NCI-H2196 treated with DMSO at 0.1 percent for 48 hours (cell line): ENCODE data around the gene FRS3.

Experiments
- DNase-seq: peaks from one replicate; lab custom pipeline; 2025; ENCODE audit not compliant: unreplicated experiment; lab: John Stamatoyannopoulos, UW

FRS3 gene

DNA sequence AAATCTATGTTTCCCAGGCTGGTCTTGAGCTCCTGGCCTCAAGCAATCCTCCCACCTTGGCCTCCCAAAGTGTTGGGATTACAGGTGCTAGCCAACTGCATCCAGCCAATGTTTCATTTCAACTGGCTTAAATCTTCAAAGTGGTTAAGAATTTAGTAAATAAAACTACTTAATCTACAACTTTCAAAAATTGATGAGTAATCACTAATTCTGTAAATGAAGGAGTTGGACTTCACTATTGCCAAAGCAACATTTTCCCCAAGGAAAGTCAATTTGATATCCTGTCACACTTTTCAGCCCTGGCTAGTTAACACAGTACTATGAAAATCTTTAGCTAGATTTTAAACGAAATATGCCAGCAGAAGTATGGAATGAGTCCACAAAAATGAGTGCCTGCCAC is 11.6 kb upstream of the FRS3 start:
- DNase-seq: no peak

DNA sequence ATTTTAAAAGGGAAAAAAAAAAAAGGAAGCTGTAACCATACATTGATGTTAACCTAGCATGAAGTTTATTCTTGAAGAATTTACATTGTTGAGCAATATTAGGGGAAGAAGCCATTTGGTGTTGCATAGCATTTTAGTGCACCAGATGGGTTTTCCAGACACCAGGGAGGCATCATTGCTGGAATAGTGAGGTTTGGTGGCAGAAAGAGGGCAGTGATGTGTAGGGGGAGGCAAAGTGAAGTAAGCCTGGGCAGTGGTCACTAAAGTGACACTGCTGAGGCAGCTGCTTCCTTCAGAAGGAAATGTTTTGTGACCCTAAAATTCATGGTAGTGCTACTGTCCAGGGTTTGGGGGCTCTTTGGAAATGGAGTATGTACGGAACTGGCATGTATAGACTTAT is 10.3 kb upstream of the FRS3 start:
- DNase-seq: no peak

DNA sequence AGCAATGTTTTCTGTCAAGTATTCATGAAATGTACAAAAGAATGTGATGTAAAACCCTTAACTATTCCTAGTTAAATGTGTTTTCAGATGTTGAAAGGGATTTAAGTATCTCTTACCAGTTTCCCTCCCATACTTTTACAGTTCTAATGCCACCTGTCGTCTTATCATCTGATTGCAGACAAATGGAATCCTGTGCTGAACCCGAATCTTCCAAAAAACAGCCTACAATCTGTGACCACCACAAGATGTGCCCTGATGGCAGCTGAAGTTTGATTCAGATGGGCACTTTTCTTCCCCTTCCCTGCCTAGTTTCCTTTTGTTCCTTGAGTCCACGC is 9.7 kb upstream of the FRS3 start:
- DNase-seq: no peak

DNA sequence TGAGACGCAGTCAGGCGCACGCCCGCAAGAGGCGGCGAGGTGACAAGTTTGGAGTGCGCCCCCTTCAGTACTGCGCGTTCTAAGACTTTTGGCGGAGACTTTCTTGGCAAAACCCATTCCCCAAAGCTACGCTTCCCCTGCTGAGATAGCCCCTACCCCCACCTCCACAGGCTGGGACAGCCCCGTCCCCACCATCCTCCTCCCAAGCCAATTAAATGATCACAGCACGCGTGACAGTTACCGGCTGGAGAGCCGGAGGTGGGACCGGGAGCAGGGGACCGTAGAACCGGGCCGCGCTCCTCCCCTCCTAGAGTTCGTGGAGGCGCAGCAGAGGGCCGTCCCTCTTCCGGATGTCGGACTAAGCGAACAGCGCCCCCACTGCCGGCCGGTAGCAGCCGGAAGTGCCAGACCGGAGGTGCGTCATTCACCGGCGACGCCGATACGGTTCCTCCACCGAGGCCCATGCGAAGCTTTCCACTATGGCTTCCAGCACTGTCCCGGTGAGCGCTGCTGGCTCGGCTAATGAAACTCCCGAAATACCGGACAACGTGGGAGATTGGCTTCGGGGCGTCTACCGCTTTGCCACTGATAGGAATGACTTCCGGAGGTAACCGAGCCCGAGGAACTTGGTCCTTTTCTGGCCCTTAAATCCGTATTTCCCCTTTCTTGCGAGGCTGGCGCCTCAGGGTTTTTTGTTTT is 7.7 kb upstream of the FRS3 start, which contains the start of gene TOMM6:
Gene TOMM6 (plus strand): TSS at position 476 of the 699 bp plus-strand sequence. CDS start 4 bp downstream, at position 480.
- DNase-seq: peak; percentile 85

DNA sequence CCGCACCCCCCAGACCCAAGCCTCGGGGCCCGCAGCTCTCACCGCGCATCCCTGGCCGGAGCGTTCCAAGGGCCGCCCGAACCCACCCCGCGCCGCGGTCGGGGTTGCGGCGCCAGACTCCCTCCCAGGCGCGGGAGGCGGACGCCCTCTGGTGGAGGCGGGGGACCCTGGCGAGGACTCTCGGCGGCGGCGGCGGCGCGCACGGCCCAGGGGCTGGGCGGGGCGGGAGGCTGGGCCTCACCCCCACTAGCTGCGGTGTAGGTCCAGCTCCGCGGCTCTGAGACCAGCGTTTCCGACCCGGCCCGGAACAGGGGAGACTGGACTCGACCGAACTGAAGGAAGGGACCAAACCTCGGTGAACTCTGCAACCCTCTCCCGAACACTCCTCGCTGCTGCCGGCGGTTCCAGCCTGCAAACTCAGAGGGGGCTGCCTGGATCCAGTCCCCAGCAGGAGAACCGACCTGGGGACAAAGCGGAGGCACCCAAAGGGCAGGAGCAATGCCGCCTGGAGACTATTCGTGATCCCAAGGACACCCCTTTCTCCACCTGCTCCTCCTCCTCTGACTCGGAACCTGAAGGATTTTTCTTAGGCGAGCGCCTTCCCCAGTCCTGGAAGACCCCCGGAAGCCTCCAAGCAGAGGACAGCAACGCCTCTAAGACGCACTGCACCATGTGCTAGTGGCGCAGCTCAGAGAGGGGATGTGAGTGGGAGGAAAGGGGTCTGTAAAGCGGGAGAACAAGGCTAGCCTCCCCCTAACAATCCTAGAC is 6.9 kb upstream of the FRS3 start:
- peak; percentile 65 for DNase-seq

DNA sequence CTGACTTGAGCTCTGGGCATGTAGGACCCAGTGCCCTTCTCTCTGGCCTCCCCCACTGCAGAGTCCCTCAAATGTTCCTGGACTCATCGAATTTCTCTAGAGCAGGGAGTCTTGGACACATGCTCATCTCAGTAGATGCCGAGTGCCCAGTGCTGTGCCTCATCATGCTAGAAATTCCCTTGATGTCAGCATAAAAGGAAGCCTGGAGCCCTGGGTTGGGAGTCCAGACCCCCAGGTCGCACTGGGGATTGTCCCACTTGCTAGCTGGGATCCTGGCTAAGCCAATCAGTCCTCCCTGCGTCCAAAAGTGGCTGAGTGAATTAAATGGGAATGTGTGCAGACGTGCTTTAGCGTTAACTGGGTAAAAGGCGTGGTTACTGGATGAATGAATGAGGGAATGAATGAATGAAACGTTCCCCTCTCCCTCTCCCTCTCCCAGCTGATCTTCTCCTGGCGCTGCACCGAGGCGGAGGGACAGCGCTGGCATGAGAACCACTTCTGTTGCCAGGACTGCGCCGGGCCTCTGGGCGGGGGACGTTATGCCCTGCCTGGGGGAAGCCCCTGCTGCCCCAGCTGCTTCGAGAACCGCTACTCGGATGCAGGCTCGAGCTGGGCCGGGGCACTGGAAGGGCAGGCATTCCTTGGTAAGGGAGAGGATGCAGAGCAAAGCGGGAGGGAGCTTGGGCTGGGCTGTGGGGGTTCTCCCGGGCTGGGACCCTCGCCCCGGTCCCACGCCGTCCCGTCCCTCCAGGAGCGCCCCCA is 6.2 kb upstream of the FRS3 start:
- no peak for DNase-seq

DNA sequence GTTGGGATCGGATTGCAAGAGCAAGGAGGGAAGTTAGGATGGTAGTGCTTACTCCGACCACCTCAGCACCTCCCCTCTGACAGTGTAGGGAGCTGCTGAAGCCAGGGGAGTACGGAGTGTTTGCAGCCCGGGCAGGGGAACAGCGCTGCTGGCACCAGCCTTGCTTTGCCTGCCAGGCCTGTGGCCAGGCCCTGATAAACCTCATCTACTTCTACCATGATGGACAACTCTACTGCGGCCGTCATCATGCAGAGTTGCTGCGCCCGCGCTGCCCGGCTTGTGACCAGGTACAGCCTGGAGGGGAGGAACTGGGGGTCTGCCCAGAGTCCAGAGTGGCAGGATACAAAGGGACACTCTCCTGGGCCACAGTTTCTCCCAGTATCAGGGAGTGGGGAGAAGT is 5.6 kb upstream of the FRS3 start:
- no peak for DNase-seq

DNA sequence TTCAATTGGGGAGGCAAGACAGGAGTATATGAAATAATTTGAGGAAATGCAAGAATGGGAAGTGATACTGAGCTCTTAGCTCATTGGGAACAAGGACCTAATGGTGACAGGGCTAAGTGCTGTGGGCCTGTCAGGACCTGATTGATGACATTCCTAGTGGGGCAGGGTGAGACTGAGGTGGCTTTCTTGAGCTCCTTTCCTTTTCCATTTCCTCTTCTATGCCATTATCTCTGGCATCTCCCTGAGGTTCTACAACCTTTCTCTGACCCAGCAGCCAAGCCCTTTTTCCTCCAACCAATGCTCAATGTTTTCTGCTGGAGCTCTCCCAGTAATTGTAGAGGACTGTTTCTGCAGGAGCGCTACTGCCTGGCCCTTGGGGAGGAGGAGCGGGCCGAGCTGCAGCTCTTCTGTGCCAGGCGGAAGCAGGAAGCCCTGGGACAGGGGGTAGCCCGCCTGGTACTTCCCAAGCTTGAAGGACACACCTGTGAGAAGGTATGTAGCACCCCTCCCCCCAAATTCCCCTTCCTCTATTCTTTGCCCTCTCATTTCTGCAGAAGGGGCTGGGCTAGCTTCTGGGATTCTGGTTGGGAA is 5.0 kb upstream of the FRS3 start:
- DNase-seq: no peak

DNA sequence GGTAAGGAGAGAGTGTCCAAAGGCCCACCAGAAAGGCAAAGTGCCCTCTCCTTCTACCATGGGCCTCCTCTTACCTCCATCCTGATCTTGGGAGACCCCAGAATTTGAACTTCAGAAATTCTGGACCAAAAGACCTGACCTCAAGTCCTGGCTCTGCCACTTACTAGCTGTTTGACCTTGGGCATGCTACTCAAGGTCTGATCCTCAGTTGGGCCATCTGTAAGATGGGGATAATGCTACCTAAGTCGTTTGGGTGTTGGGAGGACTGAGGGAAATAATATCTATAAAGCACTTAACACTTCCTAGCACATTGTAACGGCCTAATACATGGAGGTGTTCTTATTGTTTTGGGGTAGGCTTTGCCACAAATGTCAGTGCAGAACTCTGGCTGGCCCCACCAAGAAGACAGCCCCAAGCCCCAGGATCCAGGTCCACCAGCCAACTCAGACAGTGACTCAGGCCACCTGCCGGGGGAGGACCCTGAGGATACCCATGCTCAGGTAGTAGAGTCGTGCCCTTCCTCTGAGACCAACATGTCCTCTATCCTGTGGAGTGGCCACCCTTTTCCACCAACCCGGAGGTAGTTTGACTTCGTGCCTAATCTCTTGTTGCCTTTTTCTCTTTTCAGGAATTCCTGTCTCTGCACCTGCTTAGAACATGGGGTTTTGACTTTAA is 3.5 kb upstream of the FRS3 start:
- DNase-seq: no peak

DNA sequence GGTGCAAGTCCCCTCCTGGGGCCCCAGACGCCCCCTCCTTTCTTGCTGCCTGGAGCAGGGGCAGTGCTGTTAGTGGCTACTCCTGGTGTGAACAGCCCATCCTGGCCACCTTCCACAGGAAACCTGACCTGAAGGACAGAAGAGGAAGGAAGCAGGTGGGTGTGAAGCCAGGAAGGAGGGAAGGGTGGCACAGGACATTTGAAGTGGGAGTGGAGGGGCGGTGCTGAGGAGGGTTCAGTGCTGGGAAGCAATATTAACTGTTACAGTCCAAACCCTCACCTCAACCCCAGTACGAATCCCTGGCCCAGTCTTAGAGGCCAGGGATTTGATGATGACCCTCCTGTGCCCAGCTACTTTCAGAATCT is 1.6 kb upstream of the FRS3 start:
- peak; percentile 39 for DNase-seq

DNA sequence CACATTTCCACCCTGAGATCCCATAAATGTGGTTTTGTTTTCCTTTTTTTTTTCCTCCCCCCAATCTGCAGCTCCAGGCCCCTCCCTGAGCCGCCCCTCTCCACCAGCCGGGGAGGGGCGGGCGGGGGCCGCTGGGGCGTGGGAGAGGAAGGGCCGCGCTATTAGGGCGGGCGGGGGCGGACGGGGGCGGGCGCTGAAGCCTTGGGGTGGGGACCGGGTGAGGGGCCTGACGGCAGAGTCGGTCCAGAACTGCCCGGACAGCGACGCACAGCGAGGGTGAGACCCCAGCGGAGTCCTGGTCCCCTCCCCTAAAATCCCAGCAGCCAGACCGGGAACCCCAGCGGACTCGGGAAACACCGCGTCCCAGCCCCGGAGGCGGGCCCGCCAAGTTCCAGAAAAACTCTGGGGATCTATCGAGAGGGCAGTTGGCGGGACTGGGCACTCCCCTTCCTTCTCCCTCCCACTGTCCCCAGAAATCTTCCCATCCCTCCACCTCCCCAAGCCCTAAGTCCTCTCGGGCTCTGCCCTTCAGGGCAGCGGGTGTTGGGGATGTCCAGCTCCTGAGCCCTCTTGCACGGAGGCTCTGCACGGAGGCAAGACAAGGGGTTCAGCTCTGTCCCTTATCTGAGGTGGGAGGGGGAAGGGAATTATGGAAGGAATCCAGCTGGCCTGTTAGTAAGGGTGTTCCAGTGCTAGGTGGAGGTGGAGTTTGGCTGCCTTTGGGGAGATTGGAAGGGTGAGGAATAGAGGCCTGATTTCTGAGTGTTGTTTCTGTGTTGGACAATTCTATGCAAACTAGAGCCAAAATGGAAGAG is 1.1 kb upstream of the FRS3 start, which contains the start of gene PRICKLE4:
Gene PRICKLE4 (plus strand): TSS at position 232 of the 815 bp plus-strand sequence. CDS start 2,692 bp downstream, outside the sequence.
- peak; percentile 39 for DNase-seq

DNA sequence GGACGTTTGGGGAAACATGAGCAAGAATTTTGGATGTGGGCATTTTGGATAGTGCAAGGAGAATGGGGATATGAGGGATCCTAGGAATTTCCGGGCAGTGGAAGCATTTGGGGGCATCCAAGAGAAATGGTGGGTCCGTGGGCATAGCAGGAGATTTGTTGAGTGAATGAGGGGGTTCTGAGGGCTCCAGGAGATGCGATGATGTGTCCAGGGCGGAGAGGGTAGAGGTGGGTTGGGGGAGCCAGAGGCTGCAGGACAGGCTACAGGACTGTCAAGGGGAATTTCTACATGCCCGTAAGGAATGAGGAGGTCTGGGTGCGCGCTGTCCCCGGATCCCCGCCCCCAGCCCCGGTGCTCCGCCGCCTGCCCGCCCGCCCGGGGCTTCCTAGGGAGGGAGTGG is 364 bp downstream of the FRS3 start:
- DNase-seq: no peak

DNA sequence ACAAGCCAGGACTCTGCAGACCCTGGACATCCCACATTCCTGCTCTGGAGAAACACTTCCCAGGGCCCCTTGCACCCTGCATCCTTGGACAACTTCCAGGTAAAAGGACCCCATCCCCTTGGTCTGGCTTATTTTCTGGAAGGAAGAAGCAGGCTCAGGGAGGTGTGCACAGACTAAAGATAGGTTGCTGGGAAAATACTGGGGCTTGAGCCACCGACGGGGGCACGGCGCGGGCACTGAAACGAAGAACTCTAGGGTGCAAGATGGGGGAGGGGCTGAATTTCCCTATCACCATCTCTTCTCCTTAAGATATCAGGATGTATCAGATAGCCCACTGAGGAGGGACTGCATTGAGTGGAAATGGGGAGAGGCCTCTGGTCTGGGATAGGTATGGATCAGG is 805 bp downstream of the FRS3 start:
- DNase-seq: no peak

DNA sequence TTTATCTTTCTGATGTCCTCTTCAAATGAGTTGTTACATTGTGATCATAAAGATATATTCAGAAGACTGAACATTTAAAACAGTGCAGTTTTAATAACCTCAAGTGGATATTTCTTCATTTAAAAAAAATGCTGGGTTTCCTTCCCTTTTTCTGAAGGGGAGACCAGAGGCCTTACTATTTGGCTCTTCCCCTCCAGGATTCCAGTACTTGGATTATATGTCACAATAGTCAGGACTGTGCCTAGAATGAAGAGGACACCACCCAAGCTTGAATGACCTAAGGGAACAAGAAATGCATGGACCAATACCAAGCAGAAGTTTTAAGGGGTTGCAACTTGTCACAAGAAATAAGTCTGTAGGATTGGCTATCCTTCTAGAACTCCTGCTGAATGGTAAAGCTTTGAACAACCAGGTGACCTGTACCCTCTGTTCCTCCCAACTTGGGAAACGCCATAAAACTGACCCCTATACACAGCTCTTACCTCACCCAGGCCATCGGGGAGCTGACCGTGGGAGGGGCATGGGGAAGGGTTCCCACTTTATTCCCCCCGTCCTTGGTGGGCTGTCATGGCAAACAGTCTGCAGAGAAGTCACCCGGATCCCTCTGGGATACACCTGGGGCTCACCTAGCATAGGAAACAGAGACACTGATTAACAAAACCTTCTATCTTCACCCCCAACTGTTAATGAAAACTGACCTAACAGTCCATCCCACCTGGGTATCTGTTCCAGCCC is 2.0 kb downstream of the FRS3 start:
- no peak for DNase-seq

DNA sequence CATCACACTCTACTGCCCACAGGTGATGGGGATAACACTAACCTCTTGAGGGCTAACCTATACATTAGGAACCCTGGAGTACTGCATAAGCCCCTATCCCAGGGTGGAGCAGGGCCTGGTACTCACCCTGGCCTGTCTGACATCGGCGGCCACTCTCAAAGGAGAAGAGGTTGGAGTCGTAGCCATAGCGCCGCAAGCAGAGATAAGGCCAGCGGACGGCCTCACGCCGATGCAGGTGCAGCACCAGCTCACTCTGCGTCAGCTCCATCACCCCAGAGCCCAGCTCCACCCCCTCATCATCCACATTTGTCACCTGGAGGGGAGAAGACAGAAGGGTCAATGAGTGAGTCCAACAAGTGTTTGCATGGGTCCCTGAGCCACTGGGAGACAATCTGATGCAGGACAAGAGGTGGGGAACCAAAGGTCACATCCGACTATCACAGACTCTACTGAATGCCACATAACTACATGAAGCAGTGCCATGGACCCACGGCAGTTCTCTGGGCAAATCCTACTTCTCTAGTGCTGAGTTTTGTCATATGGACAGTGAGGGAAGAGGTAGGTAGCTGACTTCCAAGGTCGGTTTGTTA is 4.3 kb downstream of the FRS3 start:
- DNase-seq: no peak

DNA sequence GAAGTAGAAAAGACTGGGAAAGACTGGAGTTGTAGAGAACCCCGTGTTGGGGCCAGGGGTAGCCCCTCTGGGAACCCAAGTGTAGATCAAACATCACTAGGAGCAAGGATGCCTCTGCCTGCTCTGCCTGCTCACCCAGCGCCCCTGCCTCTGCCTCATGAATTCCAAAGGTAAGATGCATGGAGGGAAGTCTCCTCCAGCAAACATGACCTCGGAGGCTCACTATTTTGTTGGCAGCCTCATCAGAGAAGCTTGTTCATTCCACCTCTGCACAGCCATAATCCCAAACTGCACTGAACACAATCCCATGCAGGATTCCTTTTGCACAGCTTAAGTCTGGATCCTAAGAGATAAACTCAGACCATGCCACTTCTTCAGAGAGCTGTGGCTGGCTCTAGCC is 4.9 kb downstream of the FRS3 start:
- DNase-seq: no peak

DNA sequence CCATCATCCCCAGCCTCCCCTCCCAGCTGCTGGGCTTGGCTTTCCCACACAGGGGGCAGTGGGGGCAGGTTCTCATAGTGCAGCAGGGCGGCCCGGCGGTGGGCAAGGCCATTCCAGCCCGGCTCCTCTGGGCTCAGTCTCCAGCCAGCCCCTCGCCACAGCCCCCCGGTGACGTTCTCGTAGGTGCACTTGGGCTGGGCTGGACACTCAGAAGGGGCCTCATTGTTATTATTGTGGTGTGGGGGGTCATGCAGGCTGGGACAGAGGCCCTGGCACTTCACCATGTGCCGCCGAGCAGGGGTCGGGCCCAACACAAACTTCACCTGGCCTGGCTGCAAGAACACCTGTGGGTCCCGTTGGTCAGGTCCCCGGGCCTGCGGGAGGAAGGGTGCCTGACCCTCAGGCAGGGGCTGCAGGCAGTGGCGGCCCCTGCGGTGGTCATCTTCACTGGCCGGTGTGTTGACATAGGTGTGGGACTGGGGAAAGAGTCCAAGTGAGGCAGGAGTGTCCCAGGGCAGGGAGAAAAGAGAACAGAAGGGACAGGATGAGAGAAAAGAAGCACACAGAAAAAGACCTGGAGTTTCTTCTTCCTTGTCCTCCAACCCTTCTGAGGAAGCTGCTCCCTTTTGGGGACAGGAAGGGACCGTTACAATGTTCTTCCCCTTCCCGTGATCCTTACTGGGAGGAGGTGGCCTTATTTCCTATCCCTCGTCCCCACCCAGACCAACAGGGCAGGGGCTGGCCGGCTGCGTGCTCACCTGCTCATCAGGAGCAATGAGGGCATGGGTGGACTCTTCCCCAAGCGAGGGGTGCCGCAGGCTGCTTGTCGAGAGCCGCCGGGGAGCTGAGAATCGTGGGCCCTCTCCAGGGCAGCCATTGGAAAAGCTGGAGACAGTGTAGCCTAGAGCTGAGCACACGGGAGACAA is 8.4 kb downstream of the FRS3 start:
- no peak for DNase-seq
